GM18508 (cell line): ENCODE measurements around the gene LINGO3.
"Not testable (repeated sequence)": the region's sequence is repeated elsewhere in the genome, so short reads cannot be mapped to it uniquely, and the experiment has no call there.

ENCODE experiments used
- ATAC-seq: cut with Tn5 transposase; IDR thresholded peaks from one replicate; pipeline ENCODE4 v1.9.1; 2021; ENCODE audit warnings: moderate number of reproducible peaks; ENCODE audit not compliant: insufficient read depth, unreplicated experiment

The LINGO3 gene

GRCh38 chr19:2283835-2284507 is 24.0 kb downstream of the LINGO3 start:
- ATAC-seq: no peak

- no peak for ATAC-seq
Measured at GRCh38 chr19:2282862-2283237, 25.1 kb downstream of the LINGO3 start.

- ATAC-seq: no peak
Measured at GRCh38 chr19:2282062-2282861, 25.7 kb downstream of the LINGO3 start, which contains the start of gene PEAK3. Gene PEAK3 (minus strand): TSS chr19:2282175. CDS start chr19:2280931, 1,244 bp downstream.

GRCh38 chr19:2281265-2282061 is 26.5 kb downstream of the LINGO3 start:
- ATAC-seq: not testable (repeated sequence)

- no peak for ATAC-seq
Measured at GRCh38 chr19:2280633-2281264, 27.2 kb downstream of the LINGO3 start.

GRCh38 chr19:2278459-2279158 is 29.3 kb downstream of the LINGO3 start:
- no peak for ATAC-seq

- ATAC-seq: no peak
Measured at GRCh38 chr19:2277138-2277537, 30.8 kb downstream of the LINGO3 start.

GRCh38 chr19:2276429-2276986 is 31.4 kb downstream of the LINGO3 start:
- ATAC-seq: no peak

GRCh38 chr19:2275588-2276428 is 32.1 kb downstream of the LINGO3 start:
- ATAC-seq: no peak

GRCh38 chr19:2274931-2275535 is 32.9 kb downstream of the LINGO3 start:
- ATAC-seq: no peak

GRCh38 chr19:2274185-2274711 is 33.7 kb downstream of the LINGO3 start:
- ATAC-seq: no peak

GRCh38 chr19:2273356-2274184 is 34.4 kb downstream of the LINGO3 start:
- no peak for ATAC-seq

- ATAC-seq: no peak
Measured at GRCh38 chr19:2271234-2272103, 36.5 kb downstream of the LINGO3 start.

GRCh38 chr19:2270423-2271233 is 37.3 kb downstream of the LINGO3 start:
- no peak for ATAC-seq

GRCh38 chr19:2270157-2270422 is 37.9 kb downstream of the LINGO3 start:
- no peak for ATAC-seq
